RPMI7951 (cell line): ENCODE data around the gene CPHXL2. TPM values are rescaled to one million over a fixed set of nuclear protein-coding genes. Genes with fewer than 3 reads are reported as not detected.

ENCODE experiments used
- total RNA-seq: library from RNA; depleted of rRNA; stranded (reverse); fragments of >200 nt; shearing (Covaris generic); gene quantifications from 2 replicates; pipeline ENCODE4 v1.2.3, GENCODE V29; 2014; rRNA removed

Gene CPHXL2
- total RNA-seq, 1 experiment from 2014 or later: not detected

Other genes starting within 250 kb of the CPHXL2 start
- gene CFDP1, start 243.5 kb downstream of the CPHXL2 start, total RNA-seq: 82.6 and 86.9 TPM in 2 replicates
- 14.2 and 19.6 TPM in 2 replicates for gene TMEM170A, start 212.3 kb downstream of the CPHXL2 start, total RNA-seq
- gene CHST6, start 181.6 kb downstream of the CPHXL2 start, total RNA-seq: 0.96 and 1.3 TPM in 2 replicates
- not detected in 2 replicates for gene CHST5, start 140.9 kb downstream of the CPHXL2 start, total RNA-seq
- 7.0 and 13.3 TPM in 2 replicates for gene TMEM231, start 120.8 kb downstream of the CPHXL2 start, total RNA-seq
- gene GABARAPL2, start 110.6 kb downstream of the CPHXL2 start, total RNA-seq: 64.3 and 64.6 TPM in 2 replicates
- gene ADAT1, start 53.7 kb downstream of the CPHXL2 start, total RNA-seq: 47.1 and 52.0 TPM in 2 replicates
- 150 and 166 TPM in 2 replicates for gene KARS1, start 29.3 kb downstream of the CPHXL2 start, total RNA-seq
- gene TERF2IP, start 29.2 kb downstream of the CPHXL2 start, total RNA-seq: 41.8 and 42.8 TPM in 2 replicates
- gene DUXB, start 24.5 kb upstream of the CPHXL2 start, total RNA-seq: not detected in 2 replicates
- not detected in 2 replicates for gene CPHXL, start 49.5 kb upstream of the CPHXL2 start, total RNA-seq